Fibroblast of skin of scalp (primary cell): ENCODE results near the gene TUBA1C.
"Not testable (repeated sequence)": the region's sequence is repeated elsewhere in the genome, so short reads cannot be mapped to it uniquely, and the experiment has no call there.

Experiments used
- DNase-seq: peaks from one replicate; pipeline ENCODE4 v3.0.0-alpha.2; 2013

Gene TUBA1C

GRCh38 chr12:49283541-49284429 lies 18.9 kb downstream of the TUBA1C start:
- DNase-seq, result no peak

- DNase-seq, result no peak
Observed at GRCh38 chr12:49284672-49285071, 19.8 kb downstream of the TUBA1C start.

GRCh38 chr12:49287876-49288275 lies 23.0 kb downstream of the TUBA1C start:
- no peak for DNase-seq

GRCh38 chr12:49288412-49288853 lies 23.6 kb downstream of the TUBA1C start:
- peak; percentile 52 for DNase-seq

GRCh38 chr12:49288922-49289555 lies 24.2 kb downstream of the TUBA1C start:
- DNase-seq, result no peak

- no peak for DNase-seq
Observed at GRCh38 chr12:49292729-49293055, 27.8 kb downstream of the TUBA1C start.

GRCh38 chr12:49293056-49293956 lies 28.4 kb downstream of the TUBA1C start:
- no peak for DNase-seq

GRCh38 chr12:49294086-49294803 lies 29.4 kb downstream of the TUBA1C start:
- no peak for DNase-seq

GRCh38 chr12:49294804-49295081 lies 29.9 kb downstream of the TUBA1C start:
- no peak for DNase-seq

- no peak for DNase-seq
Observed at GRCh38 chr12:49295082-49295936, 30.4 kb downstream of the TUBA1C start, which contains the start of gene PRPH. Gene PRPH (plus strand): TSS chr12:49295147. CDS start chr12:49295201, 54 bp downstream.

- no peak for DNase-seq
Observed at GRCh38 chr12:49296034-49296835, 31.4 kb downstream of the TUBA1C start.

GRCh38 chr12:49296836-49297694 lies 32.2 kb downstream of the TUBA1C start:
- DNase-seq, result no peak

GRCh38 chr12:49297695-49298060 lies 32.8 kb downstream of the TUBA1C start:
- DNase-seq, result no peak

GRCh38 chr12:49298160-49298559 lies 33.3 kb downstream of the TUBA1C start:
- no peak for DNase-seq

- no peak for DNase-seq
Observed at GRCh38 chr12:49301760-49302159, 36.9 kb downstream of the TUBA1C start.

GRCh38 chr12:49304161-49304560 lies 39.3 kb downstream of the TUBA1C start:
- DNase-seq, result peak; percentile 46

GRCh38 chr12:49305762-49306510 lies 41.1 kb downstream of the TUBA1C start:
- no peak for DNase-seq

GRCh38 chr12:49309386-49309785 lies 44.5 kb downstream of the TUBA1C start:
- DNase-seq, result no peak

GRCh38 chr12:49310451-49311000 lies 45.6 kb downstream of the TUBA1C start:
- DNase-seq, result not testable (repeated sequence)
